NT2/D1 (cell line): ENCODE measurements around the gene KIFC3.

Source experiments
- SUZ12 ChIP-seq: IDR thresholded peaks from 2 replicates; pipeline ENCODE4 v1.6.1; 2011; ENCODE audit not compliant: insufficient read length, insufficient read depth; ENCODE audit errors: extremely low read depth
- ZNF274 ChIP-seq: IDR thresholded peaks from 2 replicates; pipeline ENCODE4 v1.6.1; 2011; ENCODE audit warnings: mild to moderate bottlenecking, low read depth, low read length

DNA sequence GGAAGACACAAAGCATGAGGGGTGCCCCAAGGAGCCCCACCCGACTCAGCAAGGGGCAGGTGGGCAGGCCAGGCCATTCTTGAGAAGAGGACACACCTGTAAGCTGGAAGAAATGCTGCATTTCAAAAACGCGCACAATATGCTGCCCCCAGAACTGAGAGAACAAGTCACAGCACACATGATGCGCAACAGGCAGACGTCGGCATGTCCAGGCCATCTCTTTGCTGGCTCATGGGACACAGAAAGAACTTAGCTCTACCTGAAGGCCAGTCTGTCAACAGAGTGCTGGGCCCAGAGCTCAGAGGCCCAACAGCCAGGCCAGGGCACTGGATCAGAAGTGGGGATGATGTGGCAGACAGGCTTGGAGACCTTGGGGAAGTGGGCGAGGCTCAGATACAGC lies 18.0 kb downstream of the KIFC3 start:
- TF ChIP-seq ZNF274: no peak
- no peak for TF ChIP-seq SUZ12
